KMS-11 (cell line): Measurements from ENCODE around the gene CXADR.

Experiments used
- H2AFZ ChIP-seq: fragments of 200-600 bp; sonication (generic); 2 replicates; pipeline ENCODE4 v1.6.1; 2016; ENCODE audit warnings: antibody characterized with exemption, mixed run types, low read depth
- H3K27ac ChIP-seq: fragments of 200-600 bp; sonication (generic); 2 replicates; pipeline ENCODE4 v1.6.1; 2016; ENCODE audit warnings: mild to moderate bottlenecking, mixed run types
- H3K27me3 ChIP-seq: fragments of 200-600 bp; sonication (generic); 2 replicates; pipeline ENCODE4 v1.6.1; 2017; ENCODE audit warnings: mild to moderate bottlenecking, low read depth, mixed run types, moderate library complexity; ENCODE audit not compliant: insufficient read depth
- H3K36me3 ChIP-seq: fragments of 200-600 bp; sonication (generic); 2 replicates; pipeline ENCODE4 v1.6.1; 2017; ENCODE audit warnings: mild to moderate bottlenecking, mixed run types; ENCODE audit not compliant: insufficient read depth
- H3K4me1 ChIP-seq: fragments of 200-600 bp; sonication (generic); 2 replicates; pipeline ENCODE4 v1.6.1; 2016; ENCODE audit warnings: mild to moderate bottlenecking, low read depth, mixed run types; ENCODE audit not compliant: poor library complexity, severe bottlenecking
- H3K4me2 ChIP-seq: fragments of 200-600 bp; sonication (generic); 2 replicates; pipeline ENCODE4 v1.7.0; 2016; ENCODE audit warnings: mild to moderate bottlenecking, mixed run types
- H3K4me3 ChIP-seq: fragments of 200-600 bp; sonication (generic); IDR thresholded peaks from 2 replicates; pipeline ENCODE4 v1.6.1; 2017; ENCODE audit warnings: low read depth, low read length, mixed read lengths; ENCODE audit not compliant: insufficient read depth
- H3K79me2 ChIP-seq: fragments of 200-600 bp; sonication (generic); 2 replicates; pipeline ENCODE4 v1.6.1; 2016; ENCODE audit warnings: low read depth, mixed run types; ENCODE audit not compliant: insufficient read depth
- H3K9ac ChIP-seq: fragments of 200-600 bp; sonication (generic); 2 replicates; pipeline ENCODE4 v1.6.1; 2016; ENCODE audit warnings: mild to moderate bottlenecking, mixed run types
- H4K20me1 ChIP-seq: fragments of 200-600 bp; sonication (generic); 2 replicates; pipeline ENCODE4 v1.6.1; 2016; ENCODE audit warnings: mild to moderate bottlenecking, mixed run types; ENCODE audit not compliant: insufficient read depth
- TF ChIP-seq, protein P1 (sequence below): fragments of 200-600 bp; sonication (generic); conservative IDR thresholded peaks from 2 replicates; pipeline ENCODE4 v1.6.1; 2017; ENCODE audit warnings: low read depth, mild to moderate bottlenecking, antibody characterized with exemption, low read length, moderate library complexity, mixed read lengths

CXADR gene

DNA sequence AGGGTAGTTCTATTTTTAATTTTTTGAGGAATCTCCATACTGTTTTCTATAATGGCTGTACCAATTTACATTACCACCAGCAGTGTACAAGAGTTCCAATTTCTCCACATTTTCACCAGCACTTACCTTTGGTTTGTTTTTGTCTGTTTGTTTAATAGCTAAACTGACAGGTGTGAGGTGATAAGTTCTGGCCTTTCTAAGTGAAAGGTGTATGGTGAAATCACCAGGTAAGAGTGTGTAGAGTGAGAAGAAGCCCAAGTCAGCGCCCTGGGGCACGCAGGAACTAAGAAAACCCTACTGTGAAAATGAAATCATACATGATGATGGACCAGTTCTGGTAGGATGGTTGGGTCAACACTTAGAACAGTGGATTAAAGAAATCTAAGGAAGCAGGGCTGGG lies 65.3 kb downstream of the CXADR start:
- H4K20me1 ChIP-seq = no peaks in the 10 kb centered on the region
- no peaks in the 10 kb centered on the region for H3K79me2 ChIP-seq
- H3K9ac ChIP-seq = no peak overlapping the region
- H3K4me3 ChIP-seq = no peak overlapping the region
- H3K27ac ChIP-seq = no peak overlapping the region
- H3K27me3 ChIP-seq = no peaks in the 10 kb centered on the region
- H3K4me1 ChIP-seq = no peaks in the 10 kb centered on the region
- no peak overlapping the region for H3K4me2 ChIP-seq
- H3K36me3 ChIP-seq = no peaks in the 10 kb centered on the region
- TF ChIP-seq, protein P1, sequence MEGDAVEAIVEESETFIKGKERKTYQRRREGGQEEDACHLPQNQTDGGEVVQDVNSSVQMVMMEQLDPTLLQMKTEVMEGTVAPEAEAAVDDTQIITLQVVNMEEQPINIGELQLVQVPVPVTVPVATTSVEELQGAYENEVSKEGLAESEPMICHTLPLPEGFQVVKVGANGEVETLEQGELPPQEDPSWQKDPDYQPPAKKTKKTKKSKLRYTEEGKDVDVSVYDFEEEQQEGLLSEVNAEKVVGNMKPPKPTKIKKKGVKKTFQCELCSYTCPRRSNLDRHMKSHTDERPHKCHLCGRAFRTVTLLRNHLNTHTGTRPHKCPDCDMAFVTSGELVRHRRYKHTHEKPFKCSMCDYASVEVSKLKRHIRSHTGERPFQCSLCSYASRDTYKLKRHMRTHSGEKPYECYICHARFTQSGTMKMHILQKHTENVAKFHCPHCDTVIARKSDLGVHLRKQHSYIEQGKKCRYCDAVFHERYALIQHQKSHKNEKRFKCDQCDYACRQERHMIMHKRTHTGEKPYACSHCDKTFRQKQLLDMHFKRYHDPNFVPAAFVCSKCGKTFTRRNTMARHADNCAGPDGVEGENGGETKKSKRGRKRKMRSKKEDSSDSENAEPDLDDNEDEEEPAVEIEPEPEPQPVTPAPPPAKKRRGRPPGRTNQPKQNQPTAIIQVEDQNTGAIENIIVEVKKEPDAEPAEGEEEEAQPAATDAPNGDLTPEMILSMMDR = no peak
- H2AFZ ChIP-seq = no peak overlapping the region

DNA sequence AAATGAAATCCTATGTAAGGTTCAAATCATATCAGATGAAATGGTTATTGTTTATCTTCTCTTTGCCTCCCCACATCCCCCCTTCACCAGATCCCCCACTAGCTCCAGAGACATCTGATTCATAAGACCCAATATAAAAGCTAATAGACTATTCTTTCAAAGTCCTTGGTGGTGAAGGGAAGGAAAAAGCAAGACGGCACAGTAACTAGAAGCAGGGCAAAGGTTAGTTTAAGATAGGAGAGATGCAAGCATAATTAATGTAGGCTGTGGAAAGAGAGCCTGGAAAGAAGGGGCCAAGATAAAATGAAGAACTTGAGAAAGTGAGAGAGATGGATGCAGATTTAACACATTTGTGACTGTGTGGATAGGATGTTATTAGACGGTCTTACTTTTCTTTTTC lies 66.0 kb downstream of the CXADR start:
- Histone ChIP-seq H3K4me1 (no peaks in the 10 kb centered on the region), H3K4me2 (no peak overlapping the region), H3K36me3 (no peaks in the 10 kb centered on the region), H3K27ac (no peak overlapping the region), H4K20me1 (no peaks in the 10 kb centered on the region), H3K79me2 (no peaks in the 10 kb centered on the region), H3K9ac (no peak overlapping the region), H3K27me3 (no peaks in the 10 kb centered on the region), H2AFZ (no peak overlapping the region), H3K4me3 (no peak overlapping the region)
- TF ChIP-seq, protein P1 = no peak

DNA sequence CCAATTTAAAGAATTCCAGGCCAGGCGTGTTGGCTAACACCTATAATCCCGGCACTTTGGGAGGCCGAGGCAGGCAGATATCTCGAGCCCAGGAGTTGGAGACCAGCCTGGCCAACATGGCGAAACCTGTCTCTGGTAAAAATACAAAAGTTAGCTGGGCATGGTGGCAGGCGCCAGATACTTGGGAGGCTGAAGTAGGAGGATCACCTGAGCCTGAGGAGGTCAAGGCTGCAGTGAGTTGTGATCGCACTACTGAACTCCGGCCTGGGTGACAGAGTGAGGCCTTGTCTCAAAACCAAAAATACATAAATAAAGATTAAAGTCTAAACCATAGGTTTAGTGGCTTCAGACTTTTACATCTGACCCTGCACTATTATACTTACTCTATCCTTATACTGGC lies 67.5 kb downstream of the CXADR start:
- TF ChIP-seq, protein P1 = no peak
- Histone ChIP-seq H3K4me2 (no peak overlapping the region), H3K9ac (no peak overlapping the region)

DNA sequence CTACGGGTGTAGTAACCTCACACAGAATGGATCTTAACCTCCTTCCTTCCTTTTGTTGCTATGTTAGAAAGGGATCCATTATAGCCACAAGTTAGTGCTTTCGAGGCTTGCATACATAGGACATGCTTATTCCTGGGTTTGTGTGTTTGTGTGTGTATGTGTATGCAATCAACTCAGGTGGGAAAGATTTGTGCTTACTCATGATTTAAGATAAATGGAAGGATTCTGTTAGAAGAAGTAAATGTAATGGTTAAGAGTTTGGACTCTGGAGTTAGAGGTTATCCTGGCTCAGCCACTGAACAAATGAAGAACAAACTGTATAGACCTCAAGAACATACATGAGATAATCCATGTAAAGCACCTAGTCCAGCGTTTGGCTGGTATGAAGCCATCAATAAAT lies 71.1 kb downstream of the CXADR start:
- TF ChIP-seq, protein P1 = no peak
- no peak overlapping the region for H3K9ac ChIP-seq
- H3K4me3 ChIP-seq = no peak overlapping the region
- no peak overlapping the region for H3K4me2 ChIP-seq
- no peak overlapping the region for H2AFZ ChIP-seq
- H4K20me1 ChIP-seq = no peaks in the 10 kb centered on the region
- H3K36me3 ChIP-seq = no peaks in the 10 kb centered on the region
- H3K4me1 ChIP-seq = no peaks in the 10 kb centered on the region
- no peaks in the 10 kb centered on the region for H3K79me2 ChIP-seq
- no peaks in the 10 kb centered on the region for H3K27me3 ChIP-seq
- no peak overlapping the region for H3K27ac ChIP-seq

More for the DNA sequence above, 67.5 kb downstream of the CXADR start:
- Histone ChIP-seq H3K4me1 (no peaks in the 10 kb centered on the region), H3K79me2 (no peaks in the 10 kb centered on the region), H3K27me3 (no peaks in the 10 kb centered on the region), H3K36me3 (no peaks in the 10 kb centered on the region), H3K4me3 (no peak overlapping the region), H2AFZ (no peak overlapping the region), H3K27ac (no peak overlapping the region), H4K20me1 (no peaks in the 10 kb centered on the region)
